DND-41 (cell line): ENCODE data around the gene GRWD1.

ENCODE experiments used
- EZH2 ChIP-seq: IDR thresholded peaks from 3 replicates; pipeline ENCODE4 v1.6.1; 2012; ENCODE audit warnings: borderline replicate concordance, low read depth, mild to moderate bottlenecking, moderate library complexity, low read length, inconsistent platforms; ENCODE audit not compliant: severe bottlenecking
- TF ChIP-seq, protein P1 (sequence below): IDR thresholded peaks from 2 replicates; pipeline ENCODE4 v1.5.1; 2012; ENCODE audit warnings: borderline replicate concordance, low read length, moderate library complexity, mild to moderate bottlenecking; ENCODE audit not compliant: poor library complexity, severe bottlenecking; ENCODE audit errors: extremely low read depth

DNA sequence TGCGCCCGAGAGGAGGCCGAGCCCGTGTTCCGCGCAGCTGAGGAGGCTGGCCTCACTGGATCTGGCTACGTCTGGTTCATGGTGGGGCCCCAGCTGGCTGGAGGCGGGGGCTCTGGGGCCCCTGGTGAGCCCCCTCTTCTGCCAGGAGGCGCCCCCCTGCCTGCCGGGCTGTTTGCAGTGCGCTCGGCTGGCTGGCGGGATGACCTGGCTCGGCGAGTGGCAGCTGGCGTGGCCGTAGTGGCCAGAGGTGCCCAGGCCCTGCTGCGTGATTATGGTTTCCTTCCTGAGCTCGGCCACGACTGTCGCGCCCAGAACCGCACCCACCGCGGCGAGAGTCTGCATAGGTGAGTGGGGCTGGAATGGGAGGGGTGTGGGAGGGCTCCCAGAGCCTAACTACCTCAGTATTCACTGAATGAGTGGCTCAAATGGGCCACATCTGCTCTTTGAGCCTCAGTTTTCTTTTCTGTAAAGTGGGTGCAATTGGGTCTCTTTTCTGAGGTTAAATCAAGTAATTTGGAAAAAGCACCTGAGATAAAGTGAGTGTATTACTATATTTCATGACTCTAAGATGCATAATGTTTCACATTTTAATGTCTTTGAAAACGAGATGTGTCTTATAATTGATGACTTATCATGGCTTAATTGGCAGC, 40.6 kb upstream of the GRWD1 start:
- TF ChIP-seq, protein P1, sequence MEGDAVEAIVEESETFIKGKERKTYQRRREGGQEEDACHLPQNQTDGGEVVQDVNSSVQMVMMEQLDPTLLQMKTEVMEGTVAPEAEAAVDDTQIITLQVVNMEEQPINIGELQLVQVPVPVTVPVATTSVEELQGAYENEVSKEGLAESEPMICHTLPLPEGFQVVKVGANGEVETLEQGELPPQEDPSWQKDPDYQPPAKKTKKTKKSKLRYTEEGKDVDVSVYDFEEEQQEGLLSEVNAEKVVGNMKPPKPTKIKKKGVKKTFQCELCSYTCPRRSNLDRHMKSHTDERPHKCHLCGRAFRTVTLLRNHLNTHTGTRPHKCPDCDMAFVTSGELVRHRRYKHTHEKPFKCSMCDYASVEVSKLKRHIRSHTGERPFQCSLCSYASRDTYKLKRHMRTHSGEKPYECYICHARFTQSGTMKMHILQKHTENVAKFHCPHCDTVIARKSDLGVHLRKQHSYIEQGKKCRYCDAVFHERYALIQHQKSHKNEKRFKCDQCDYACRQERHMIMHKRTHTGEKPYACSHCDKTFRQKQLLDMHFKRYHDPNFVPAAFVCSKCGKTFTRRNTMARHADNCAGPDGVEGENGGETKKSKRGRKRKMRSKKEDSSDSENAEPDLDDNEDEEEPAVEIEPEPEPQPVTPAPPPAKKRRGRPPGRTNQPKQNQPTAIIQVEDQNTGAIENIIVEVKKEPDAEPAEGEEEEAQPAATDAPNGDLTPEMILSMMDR: no peak
- no peak for TF ChIP-seq EZH2
